Caco-2 (cell line): Measurements from ENCODE around the gene ACP6. TPM values are rescaled to one million over a fixed set of nuclear protein-coding genes. Genes with fewer than 3 reads are reported as not detected.

Source experiments
- Bru-seq: library from RNA; stranded (reverse); fragments of 400-500 nt; gene quantifications from one replicate; lab custom pipeline; 2021; lab: Mats Ljungman, UMichigan
- BruChase-seq, 2 experiments: library from RNA; stranded (reverse); fragments of 400-500 nt; gene quantifications; one replicate each; lab custom pipeline; 2021; lab: Mats Ljungman, UMichigan
- BruUV-seq: library from RNA; stranded (reverse); fragments of 400-500 nt; replicated peaks from 2 replicates; lab custom pipeline; 2021; lab: Mats Ljungman, UMichigan
- CTCF ChIA-PET: fragments of 300-600 bp; sonication (Branson Sonifier 250); formaldehyde crosslinking; loops from one replicate; lab custom pipeline; 2022; ENCODE audit warnings: antibody characterized with exemption; lab: Charles Lee
- POLR2A ChIA-PET: fragments of 300-600 bp; sonication (Branson Sonifier 250); formaldehyde crosslinking; loops from one replicate; lab custom pipeline; 2022; ENCODE audit warnings: antibody characterized with exemption; lab: Charles Lee
- DNase-seq, 2 experiments: peaks; one replicate each; pipeline versions ENCODE4 v3.0.0 to v3.0.0-alpha.2; 2020 to 2022
- H3K27me3 ChIP-seq: replicated peaks from 2 replicates; pipeline ENCODE4 v1.6.0; 2011; ENCODE audit warnings: low read length; ENCODE audit not compliant: control insufficient read depth, insufficient read depth
- H3K36me3 ChIP-seq: 2 replicates; pipeline ENCODE4 v1.5.1; 2011; ENCODE audit warnings: low read length; ENCODE audit not compliant: control insufficient read depth, insufficient read depth
- H3K4me1 ChIP-seq: fragments of 250-450 bp; sonication (Bioruptor Pico); 2 replicates; pipeline ENCODE4 v1.5.1; 2020; ENCODE audit warnings: mild to moderate bottlenecking
- H3K4me3 ChIP-seq: 2 replicates; pipeline ENCODE4 v1.5.1; 2011; ENCODE audit warnings: low read depth, mild to moderate bottlenecking, control low read depth, low read length
- H3K9me3 ChIP-seq: fragments of 250-450 bp; sonication (Bioruptor Pico); 2 replicates; pipeline ENCODE4 v1.5.1; 2020; ENCODE audit warnings: mild to moderate bottlenecking, moderate library complexity
- H3K27ac Mint-ChIP-seq: one replicate; pipeline ENCODE4 v1.8.0; 2022; ENCODE audit warnings: mixed read lengths; ENCODE audit not compliant: unreplicated experiment
- H3K27me3 Mint-ChIP-seq: one replicate; pipeline ENCODE4 v1.8.0; 2022; ENCODE audit warnings: mixed read lengths; ENCODE audit not compliant: insufficient read depth, unreplicated experiment
- H3K36me3 Mint-ChIP-seq: one replicate; pipeline ENCODE4 v1.8.0; 2022; ENCODE audit warnings: mild to moderate bottlenecking, mixed read lengths; ENCODE audit not compliant: insufficient read depth, unreplicated experiment
- H3K4me1 Mint-ChIP-seq: one replicate; pipeline ENCODE4 v1.8.0; 2022; ENCODE audit warnings: low read depth, mixed read lengths; ENCODE audit not compliant: unreplicated experiment
- H3K4me3 Mint-ChIP-seq: one replicate; pipeline ENCODE4 v1.8.0; 2022; ENCODE audit warnings: mild to moderate bottlenecking, moderate library complexity, mixed read lengths; ENCODE audit not compliant: unreplicated experiment
- H3K9me3 Mint-ChIP-seq: one replicate; pipeline ENCODE4 v1.8.0; 2022; ENCODE audit warnings: mixed read lengths; ENCODE audit not compliant: unreplicated experiment
- CTCF ChIP-seq, 2 experiments: fragments of 200-600 bp in 1 of 2; IDR thresholded peaks; 1 replicate in 1 of 2; 2 replicates in 1 of 2; pipeline versions ENCODE4 v1.5.1 to v1.8.0; 2011 to 2022; ENCODE audit warnings: antibody characterized with exemption in 1 of 2, control low read depth in 1 of 2, inconsistent platforms in 1 of 2, low read depth in 1 of 2, low read length in 1 of 2, mild to moderate bottlenecking in 1 of 2, moderate library complexity in 1 of 2; ENCODE audit not compliant: insufficient read depth in 1 of 2, severe bottlenecking in 1 of 2, unreplicated experiment in 1 of 2
- intact Hi-C: fragments of 100-400 bp; cut with micrococcal nuclease; formaldehyde crosslinking; loops from one replicate; pipeline ENCODE4 v1.10.0; 2022; ENCODE audit not compliant: unreplicated experiment
- long read RNA-seq: library from polyadenylated mRNA; stranded (forward); transcript quantifications from one replicate; pipeline ENCODE4 v2.0.0, GENCODE V29; 2022
- total RNA-seq: library from RNA; stranded (reverse); gene quantifications from 2 replicates; pipeline ENCODE4 v1.2.3, GENCODE V29; 2022

Gene ACP6
- total RNA-seq (24.6 and 26.7 TPM in 2 replicates), Bru-seq, nascent RNA (percentile 69 among the genes with signal in this experiment), BruChase-seq, experiment 1, labeled RNA remaining after a 2-hour chase (percentile 66 among the genes with signal in this experiment), BruChase-seq, experiment 2, labeled RNA remaining after a 6-hour chase (percentile 58 among the genes with signal in this experiment)
- long read RNA-seq, full-length matches to known transcripts: 36 of 49 reads
- long read RNA-seq, partial matches to known transcripts: 5 of 49 reads
- long read RNA-seq, other reads (novel, unspliced or antisense): 8 of 49 reads

DNA sequence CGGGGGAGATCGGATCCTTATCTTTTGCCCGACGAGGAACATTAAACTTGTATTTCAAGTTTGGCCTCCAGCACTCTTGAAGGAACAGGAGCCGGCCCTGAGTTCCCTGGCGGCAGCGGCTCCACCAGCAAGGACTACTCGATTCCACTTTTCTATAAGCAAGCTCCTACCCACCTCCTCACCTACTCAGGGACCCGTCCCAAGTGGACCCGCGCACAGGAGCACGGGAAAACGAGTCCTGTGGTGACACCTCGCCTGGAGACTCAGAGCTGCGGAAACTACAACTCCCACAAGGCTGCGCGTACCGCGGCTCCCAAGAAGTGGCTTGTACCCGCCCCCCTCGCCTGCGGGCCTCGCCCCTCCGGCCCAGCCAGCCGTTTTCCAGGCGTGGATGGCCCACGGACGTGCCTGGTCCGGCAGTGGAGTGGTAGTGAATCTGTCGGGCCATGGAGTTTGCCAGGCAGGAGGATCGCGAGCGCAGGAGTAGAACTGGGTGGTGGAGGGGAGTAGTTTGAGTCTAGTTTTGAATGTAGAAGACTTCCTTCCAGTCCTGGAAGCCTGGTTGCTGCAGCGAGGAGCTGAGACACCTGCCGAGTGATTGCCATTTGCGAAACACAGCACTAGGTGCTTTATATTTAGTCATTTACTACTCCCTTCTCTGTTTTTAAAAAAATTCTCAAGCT, at the start of gene ACP6:
TSS of gene ACP6 (minus strand) at position 206 of the 683 bp plus-strand sequence. CDS start 476 bp downstream, outside the sequence.
- no peak for TF ChIP-seq CTCF (IDR thresholded peaks at IDR 0.05; ENCODE audit: insufficient read depth in 1 of 2, low read depth in 1 of 2, low read length in 1 of 2, severe bottlenecking in 1 of 2, unreplicated experiment in 1 of 2)
- H3K9me3 ChIP-seq: no peaks in the 10 kb centered on the region
- peak within 1 kb of the TSS; percentile 93 for H3K4me3 Mint-ChIP-seq
- BruUV-seq: no TSS peak
- no peaks in the 10 kb centered on the region for H3K36me3 ChIP-seq
- H3K27ac Mint-ChIP-seq: peak within 1 kb of the TSS; percentile 86
- H3K36me3 Mint-ChIP-seq: no peaks in the 10 kb centered on the region
- intact Hi-C loops: loop anchor here (2.0 kb wide), 1 partner anchor 30 kb away; no protein-coding TSS in a partner anchor
- no peaks in the 10 kb centered on the region for H3K9me3 Mint-ChIP-seq
- no peaks in the 10 kb centered on the region for H3K27me3 Mint-ChIP-seq
- peak; percentile 96 to 97 for DNase-seq
- peaks cover 15% of the 10 kb centered on the region for H3K4me1 Mint-ChIP-seq
- POLR2A ChIA-PET: interaction anchor here (0.6 to 0.8 kb wide), 3 partner anchors 23 to 586 kb away, joined by 3 read pairs; no protein-coding TSS in a partner anchor
- CTCF ChIA-PET: interaction anchor here (0.6 to 1.6 kb wide), 5 partner anchors 9 to 222 kb away, joined by 3 to 12 read pairs (median 4); no protein-coding TSS in a partner anchor
- peak within 1 kb of the TSS; percentile 81 for H3K4me3 ChIP-seq
- no peaks in the 10 kb centered on the region for H3K27me3 ChIP-seq
- peaks cover 7% of the 10 kb centered on the region; the same call in 1 of the 2 replicates for H3K4me1 ChIP-seq

GRCh38 chr1:147719711-147720225, 49.4 kb upstream of the ACP6 start:
- no peaks in the 10 kb centered on the region; the same call in 1 of the 2 replicates for H3K36me3 ChIP-seq
- Mint-ChIP-seq H3K4me1 (peaks cover 6% of the 10 kb centered on the region), H3K9me3 (no peaks in the 10 kb centered on the region), H3K27me3 (peaks cover 2% of the 10 kb centered on the region), H3K4me3 (no peak overlapping the region), H3K27ac (no peak overlapping the region), H3K36me3 (no peaks in the 10 kb centered on the region)
- POLR2A ChIA-PET: no interaction called here
- no peak for TF ChIP-seq CTCF (IDR thresholded peaks at IDR 0.05; ENCODE audit: insufficient read depth in 1 of 2, low read depth in 1 of 2, low read length in 1 of 2, severe bottlenecking in 1 of 2, unreplicated experiment in 1 of 2)
- DNase-seq: no peak
- no peak overlapping the region for H3K4me3 ChIP-seq
- no TSS peak for BruUV-seq
- intact Hi-C loops: no loop called here
- no peaks in the 10 kb centered on the region for H3K4me1 ChIP-seq
- H3K9me3 ChIP-seq: peaks cover 11% of the 10 kb centered on the region; the same call in 1 of the 2 replicates
- no peaks in the 10 kb centered on the region for H3K27me3 ChIP-seq
- CTCF ChIA-PET: no interaction called here

- no peak for DNase-seq
- Histone ChIP-seq H3K36me3 (no peaks in the 10 kb centered on the region; the same call in 1 of the 2 replicates), H3K9me3 (peaks cover 11% of the 10 kb centered on the region; the same call in 1 of the 2 replicates), H3K4me1 (no peaks in the 10 kb centered on the region), H3K27me3 (no peaks in the 10 kb centered on the region), H3K4me3 (no peak overlapping the region)
- CTCF ChIA-PET: no interaction called here
- intact Hi-C loops: no loop called here
- no TSS peak for BruUV-seq
- no peaks in the 10 kb centered on the region for H3K9me3 Mint-ChIP-seq
- H3K36me3 Mint-ChIP-seq: no peaks in the 10 kb centered on the region
- H3K4me1 Mint-ChIP-seq: peaks cover 6% of the 10 kb centered on the region
- no peak overlapping the region for H3K4me3 Mint-ChIP-seq
- no peak overlapping the region for H3K27ac Mint-ChIP-seq
- TF ChIP-seq CTCF (IDR thresholded peaks at IDR 0.05; ENCODE audit: insufficient read depth in 1 of 2, low read depth in 1 of 2, low read length in 1 of 2, severe bottlenecking in 1 of 2, unreplicated experiment in 1 of 2): no peak
- peaks cover 8% of the 10 kb centered on the region for H3K27me3 Mint-ChIP-seq
- POLR2A ChIA-PET: no interaction called here
Measured at GRCh38 chr1:147719029-147719698, 48.8 kb upstream of the ACP6 start.
